ENCODE data around the gene B3GNT2. TPM values are rescaled to one million over a fixed set of nuclear protein-coding genes. Genes with fewer than 3 reads are reported as not detected.
"Not testable (repeated sequence)": the region's sequence is repeated elsewhere in the genome, so short reads cannot be mapped to it uniquely, and the experiment has no call there.

B3GNT2 gene, protein sequence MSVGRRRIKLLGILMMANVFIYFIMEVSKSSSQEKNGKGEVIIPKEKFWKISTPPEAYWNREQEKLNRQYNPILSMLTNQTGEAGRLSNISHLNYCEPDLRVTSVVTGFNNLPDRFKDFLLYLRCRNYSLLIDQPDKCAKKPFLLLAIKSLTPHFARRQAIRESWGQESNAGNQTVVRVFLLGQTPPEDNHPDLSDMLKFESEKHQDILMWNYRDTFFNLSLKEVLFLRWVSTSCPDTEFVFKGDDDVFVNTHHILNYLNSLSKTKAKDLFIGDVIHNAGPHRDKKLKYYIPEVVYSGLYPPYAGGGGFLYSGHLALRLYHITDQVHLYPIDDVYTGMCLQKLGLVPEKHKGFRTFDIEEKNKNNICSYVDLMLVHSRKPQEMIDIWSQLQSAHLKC
- 18.9 TPM for polyA plus RNA-seq (2013, experiment 1 of 2)
- polyA plus RNA-seq (2013, experiment 2 of 2), result 19.4 TPM

DNA sequence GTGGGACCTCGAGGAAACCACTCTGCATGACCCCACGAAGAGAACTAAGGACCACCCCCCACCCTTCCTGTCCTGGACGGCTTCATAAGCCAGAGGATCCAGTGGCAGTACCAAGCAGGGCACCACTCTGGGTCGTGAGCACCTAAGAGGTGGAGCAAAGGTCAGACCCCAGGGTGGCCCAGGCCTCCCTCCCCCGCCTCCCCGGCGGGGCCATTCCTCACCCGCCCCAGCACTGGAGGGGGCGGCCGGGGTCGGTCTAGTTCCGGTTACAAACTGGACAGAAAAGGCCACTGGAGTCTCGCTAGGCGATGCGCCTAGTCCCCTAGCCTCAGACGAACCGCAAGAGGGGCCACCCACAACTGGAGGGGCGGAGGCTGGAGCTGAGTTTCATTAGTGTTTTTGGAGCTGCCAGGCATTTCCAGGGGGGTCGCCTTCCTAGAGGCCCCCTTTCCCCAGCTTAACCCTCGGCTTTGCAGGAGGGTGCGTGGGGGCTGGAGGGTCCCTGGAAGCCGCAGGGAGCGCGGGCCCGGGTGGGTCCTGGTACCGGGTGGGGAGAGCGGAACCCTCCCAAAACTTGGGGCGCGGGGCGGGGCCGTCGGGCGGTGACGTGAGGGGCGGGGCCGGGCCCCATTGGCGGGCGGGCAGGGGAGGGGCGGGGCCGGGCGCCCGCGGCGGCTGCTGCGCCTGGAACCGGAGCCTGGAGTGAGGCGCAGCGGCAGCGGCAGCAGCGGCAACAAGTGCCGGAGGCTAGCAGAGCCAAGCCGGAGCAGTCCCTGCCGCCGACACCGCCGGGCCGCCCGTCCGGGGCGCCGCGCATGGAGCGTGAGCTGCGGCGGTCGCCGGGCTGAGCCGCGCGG lies at the start of gene B3GNT2:
TSS of gene B3GNT2 (plus strand) at position 695 of the 857 bp plus-strand sequence. CDS start 26,106 bp downstream, outside the sequence.
- peak within 1 kb of the TSS; percentile 95 for H3K9ac ChIP-seq (ENCODE audit: low read depth, low read length, poor library complexity)
- peak within 1 kb of the TSS; percentile 95 for H3K23ac ChIP-seq (ENCODE audit: low read depth, low read length, poor library complexity)
- peak within 1 kb of the TSS; percentile 94 for H3K27ac ChIP-seq (replicated peaks; ENCODE audit: low read length)
- H4K8ac ChIP-seq (ENCODE audit: low read depth, low read length), result peak within 1 kb of the TSS; percentile 97
- DNase-seq (ENCODE audit: low spot score), result peak; percentile 79
- peak within 1 kb of the TSS; percentile 98 for H2AK5ac ChIP-seq (ENCODE audit: low read depth, low read length)
- H2BK120ac ChIP-seq (ENCODE audit: low read depth, low read length), result peak within 1 kb of the TSS; percentile 58
- no peak within 1 kb of the TSS for H4K91ac ChIP-seq (ENCODE audit: low read depth, low read length, poor library complexity)
- H3K4me3 ChIP-seq (ENCODE audit: low read length in 2 of 2), result peak within 1 kb of the TSS; percentile 92 to 93
- H3K27me3 ChIP-seq (ENCODE audit: control insufficient read depth in 3 of 3, insufficient read depth in 3 of 3, low read depth in 1 of 3, low read length in 3 of 3), result no peaks in the 10 kb centered on the region
- peaks cover 0 to 8% of the 10 kb centered on the region in 2 donors for H3K4me1 ChIP-seq (ENCODE audit: control insufficient read depth in 2 of 2, insufficient read depth in 1 of 2, low read depth in 1 of 2, low read length in 2 of 2)
- WGBS, 2 donors (ENCODE audit: extremely low coverage in 2 of 2, insufficient read length in 2 of 2, insufficient replicate concordance in 1 of 2), result no CpG with 5 or more reads among the region's 70 CpGs
- peak within 1 kb of the TSS; percentile 95 for H2BK5ac ChIP-seq (ENCODE audit: low read length)
- peak within 1 kb of the TSS; percentile 99 for H2AFZ ChIP-seq (ENCODE audit: low read length)
- peak within 1 kb of the TSS; percentile 83 for H3K4me2 ChIP-seq (ENCODE audit: insufficient read depth, low read length, poor library complexity, severe bottlenecking)
- H2BK12ac ChIP-seq (ENCODE audit: low read length), result peak within 1 kb of the TSS; percentile 63
- peak within 1 kb of the TSS; percentile 69 for H3K4ac ChIP-seq (ENCODE audit: low read length)
- H3K9me3 ChIP-seq (replicated peaks in 1 of 2; ENCODE audit: control insufficient read depth in 2 of 2, insufficient read depth in 1 of 2, low read depth in 1 of 2, low read length in 2 of 2), result no peaks in the 10 kb centered on the region
- peak within 1 kb of the TSS; percentile 72 for H3K14ac ChIP-seq (ENCODE audit: low read length)
- H3K79me1 ChIP-seq (ENCODE audit: low read depth, low read length), result no peaks in the 10 kb centered on the region
- no peaks in the 10 kb centered on the region for H3K36me3 ChIP-seq (replicated peaks in 1 of 2; ENCODE audit: control insufficient read depth in 2 of 2, insufficient read depth in 2 of 2, low read length in 2 of 2)
- peak within 1 kb of the TSS; percentile 78 for H2BK15ac ChIP-seq (ENCODE audit: low read length)
- peak within 1 kb of the TSS; percentile 97 for H3K18ac ChIP-seq (ENCODE audit: low read length)

DNA sequence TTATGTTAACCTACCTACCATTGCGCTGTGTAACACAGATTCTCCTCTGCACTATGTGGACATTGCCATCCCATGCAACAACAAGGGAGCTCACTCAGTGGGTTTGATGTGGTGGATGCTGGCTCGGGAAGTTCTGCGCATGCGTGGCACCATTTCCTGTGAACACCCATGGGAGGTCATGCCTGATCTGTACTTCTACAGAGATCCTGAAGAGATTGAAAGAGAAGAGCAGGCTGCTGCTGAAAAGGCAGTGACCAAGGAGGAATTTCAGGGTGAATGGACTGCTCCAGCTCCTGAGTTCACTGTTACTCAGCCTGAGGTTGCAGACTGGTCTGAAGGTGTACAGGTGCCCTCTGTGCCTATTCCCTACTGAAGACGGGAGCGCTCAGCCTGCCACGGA lies 49.1 kb upstream of the B3GNT2 start:
- H3K18ac ChIP-seq (ENCODE audit: low read length); H4K91ac ChIP-seq (ENCODE audit: low read depth, low read length, poor library complexity); H2BK12ac ChIP-seq (ENCODE audit: low read length); H3K14ac ChIP-seq (ENCODE audit: low read length); H3K23ac ChIP-seq (ENCODE audit: low read depth, low read length, poor library complexity); H3K9me3 ChIP-seq (replicated peaks in 1 of 2; ENCODE audit: control insufficient read depth in 2 of 2, insufficient read depth in 1 of 2, low read depth in 1 of 2, low read length in 2 of 2); H2BK120ac ChIP-seq (ENCODE audit: low read depth, low read length); H4K8ac ChIP-seq (ENCODE audit: low read depth, low read length); H3K4me2 ChIP-seq (ENCODE audit: insufficient read depth, low read length, poor library complexity, severe bottlenecking); H2BK15ac ChIP-seq (ENCODE audit: low read length); H3K4me3 ChIP-seq (ENCODE audit: low read length in 2 of 2); H2AFZ ChIP-seq (ENCODE audit: low read length); H3K36me3 ChIP-seq (replicated peaks in 1 of 2; ENCODE audit: control insufficient read depth in 2 of 2, insufficient read depth in 2 of 2, low read length in 2 of 2); H3K27me3 ChIP-seq (ENCODE audit: control insufficient read depth in 3 of 3, insufficient read depth in 3 of 3, low read depth in 1 of 3, low read length in 3 of 3); H2AK5ac ChIP-seq (ENCODE audit: low read depth, low read length); H3K27ac ChIP-seq (replicated peaks; ENCODE audit: low read length); DNase-seq (ENCODE audit: low spot score); H3K4me1 ChIP-seq (ENCODE audit: control insufficient read depth in 2 of 2, insufficient read depth in 1 of 2, low read depth in 1 of 2, low read length in 2 of 2); H3K9ac ChIP-seq (ENCODE audit: low read depth, low read length, poor library complexity); H3K79me1 ChIP-seq (ENCODE audit: low read depth, low read length); H2BK5ac ChIP-seq (ENCODE audit: low read length); H3K4ac ChIP-seq (ENCODE audit: low read length): not testable (repeated sequence)
- WGBS, 2 donors (ENCODE audit: extremely low coverage in 2 of 2, insufficient read length in 2 of 2, insufficient replicate concordance in 1 of 2), result no CpG with 5 or more reads among the region's 7 CpGs

DNA sequence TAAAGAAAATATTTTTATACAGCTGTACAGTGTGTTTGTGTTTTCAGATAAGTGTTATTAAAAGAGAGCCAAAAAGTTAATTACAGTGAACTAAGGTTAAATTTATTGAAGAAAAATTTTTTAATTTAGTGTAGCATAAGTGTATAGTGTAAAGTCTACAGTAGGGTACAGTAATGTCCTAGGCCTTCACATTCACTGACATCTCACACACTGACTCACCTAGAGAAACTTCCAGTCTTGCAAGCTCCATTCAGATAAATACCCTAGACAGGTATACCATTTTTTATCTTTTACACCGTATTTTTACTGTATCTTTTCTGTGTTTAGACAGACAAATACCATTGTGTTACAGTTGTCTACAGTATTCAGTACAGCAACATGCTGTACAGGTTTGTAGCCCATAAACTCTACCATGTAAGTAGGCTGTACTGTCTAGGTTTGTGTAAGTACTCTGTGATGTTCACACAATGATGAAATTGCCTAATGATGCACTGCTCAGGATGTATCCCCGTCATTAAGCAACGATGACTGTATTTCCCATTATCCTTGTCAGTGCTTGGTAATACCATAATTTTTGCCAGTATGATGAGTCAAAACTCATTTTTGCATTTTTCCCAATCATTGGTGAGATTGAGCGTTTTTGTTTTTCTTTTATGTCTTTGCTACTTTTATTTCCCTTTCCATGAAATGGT lies 48.2 kb upstream of the B3GNT2 start:
- WGBS, 2 donors (ENCODE audit: extremely low coverage in 2 of 2, insufficient read length in 2 of 2, insufficient replicate concordance in 1 of 2), result no CpG with 5 or more reads among the region's 4 CpGs

More for the DNA sequence above, 48.2 kb upstream of the B3GNT2 start:
- Histone ChIP-seq H3K23ac (ENCODE audit: low read depth, low read length, poor library complexity) (no peak overlapping the region), H3K9me3 (replicated peaks in 1 of 2; ENCODE audit: control insufficient read depth in 2 of 2, insufficient read depth in 1 of 2, low read depth in 1 of 2, low read length in 2 of 2) (no peaks in the 10 kb centered on the region), H2BK12ac (ENCODE audit: low read length) (no peak overlapping the region), H3K4me1 (ENCODE audit: control insufficient read depth in 2 of 2, insufficient read depth in 1 of 2, low read depth in 1 of 2, low read length in 2 of 2) (peaks cover 0 to 2% of the 10 kb centered on the region in 2 donors), H4K8ac (ENCODE audit: low read depth, low read length) (no peak overlapping the region), H3K4me3 (ENCODE audit: low read length in 2 of 2) (no peak overlapping the region), H2AFZ (ENCODE audit: low read length) (no peak overlapping the region), H3K18ac (ENCODE audit: low read length) (no peak overlapping the region), H3K36me3 (replicated peaks in 1 of 2; ENCODE audit: control insufficient read depth in 2 of 2, insufficient read depth in 2 of 2, low read length in 2 of 2) (no peaks in the 10 kb centered on the region), H2BK120ac (ENCODE audit: low read depth, low read length) (no peak overlapping the region), H3K4me2 (ENCODE audit: insufficient read depth, low read length, poor library complexity, severe bottlenecking) (no peak overlapping the region), H3K4ac (ENCODE audit: low read length) (no peak overlapping the region), H3K27ac (replicated peaks; ENCODE audit: low read length) (no peak overlapping the region), H2BK15ac (ENCODE audit: low read length) (no peak overlapping the region), H2AK5ac (ENCODE audit: low read depth, low read length) (no peak overlapping the region), H4K91ac (ENCODE audit: low read depth, low read length, poor library complexity) (no peak overlapping the region), H3K79me1 (ENCODE audit: low read depth, low read length) (no peaks in the 10 kb centered on the region), H2BK5ac (ENCODE audit: low read length) (no peak overlapping the region), H3K14ac (ENCODE audit: low read length) (no peak overlapping the region), H3K9ac (ENCODE audit: low read depth, low read length, poor library complexity) (no peak overlapping the region), H3K27me3 (ENCODE audit: control insufficient read depth in 3 of 3, insufficient read depth in 3 of 3, low read depth in 1 of 3, low read length in 3 of 3) (no peaks in the 10 kb centered on the region)
- no peak for DNase-seq (ENCODE audit: low spot score)
